GM19372 (cell line): ENCODE measurements around the gene ARAP3.

ENCODE experiments used
- ATAC-seq: cut with Tn5 transposase; IDR thresholded peaks from one replicate; pipeline ENCODE4 v1.9.1; 2021; ENCODE audit warnings: mild to moderate bottlenecking, low read depth, moderate library complexity; ENCODE audit not compliant: unreplicated experiment

ARAP3 gene

GRCh38 chr5:141674747-141675146 lies 7.3 kb downstream of the ARAP3 start:
- no peak for ATAC-seq

GRCh38 chr5:141672841-141673813 lies 8.9 kb downstream of the ARAP3 start:
- ATAC-seq: no peak

- ATAC-seq: no peak
These were observed 9.8 kb downstream of the ARAP3 start for GRCh38 chr5:141672071-141672840.

GRCh38 chr5:141669520-141669919 lies 12.5 kb downstream of the ARAP3 start:
- ATAC-seq: no peak

- no peak for ATAC-seq
These were observed 13.3 kb downstream of the ARAP3 start for GRCh38 chr5:141668601-141669265.

GRCh38 chr5:141665995-141666940 lies 15.8 kb downstream of the ARAP3 start:
- no peak for ATAC-seq

- ATAC-seq: peak; percentile 99
These were observed 17.1 kb downstream of the ARAP3 start for GRCh38 chr5:141664733-141665461.

- ATAC-seq: no peak
These were observed 18.5 kb downstream of the ARAP3 start for GRCh38 chr5:141663506-141663905.

- no peak for ATAC-seq
These were observed 20.0 kb downstream of the ARAP3 start for GRCh38 chr5:141662028-141662427.

GRCh38 chr5:141657937-141658545 lies 24.0 kb downstream of the ARAP3 start:
- no peak for ATAC-seq

- no peak for ATAC-seq
These were observed 24.6 kb downstream of the ARAP3 start for GRCh38 chr5:141657404-141657803.

- ATAC-seq: no peak
These were observed 25.6 kb downstream of the ARAP3 start for GRCh38 chr5:141656396-141656795.

GRCh38 chr5:141655020-141655419 lies 27.0 kb downstream of the ARAP3 start:
- no peak for ATAC-seq

- no peak for ATAC-seq
These were observed 27.7 kb downstream of the ARAP3 start for GRCh38 chr5:141654298-141654697.

GRCh38 chr5:141651728-141652105 lies 30.3 kb downstream of the ARAP3 start:
- no peak for ATAC-seq

- peak; percentile 97 for ATAC-seq
These were observed 30.9 kb downstream of the ARAP3 start, which contains the start of gene FCHSD1 for GRCh38 chr5:141650851-141651727. TSS of gene FCHSD1 (minus strand) at chr5:141651418. CDS start at chr5:141651368, 50 bp downstream.

GRCh38 chr5:141649972-141650371 lies 32.1 kb downstream of the ARAP3 start:
- ATAC-seq: no peak
